Activated effector memory CD4-positive, alpha-beta T cell treated with anti-CD3 and anti-CD28 coated beads, Interleukin-2, amount 50 U/mL, for 16 hours (primary cell): ENCODE results near the gene TCAIM.

Experiments
- DNase-seq: peaks from one replicate; pipeline ENCODE4 v3.0.0-alpha.2; 2020

Gene TCAIM

GRCh38 chr3:44446929-44447328 is 108.4 kb downstream of the TCAIM start:
- no peak for DNase-seq

- DNase-seq: no peak
These were observed 112.9 kb downstream of the TCAIM start for GRCh38 chr3:44451441-44451840.

GRCh38 chr3:44454258-44454657 is 115.7 kb downstream of the TCAIM start:
- no peak for DNase-seq

- no peak for DNase-seq
These were observed 116.8 kb downstream of the TCAIM start for GRCh38 chr3:44455318-44455717.
